ENCODE results near the gene SLC2A3.
"Not testable (repeated sequence)": the region's sequence is repeated elsewhere in the genome, so short reads cannot be mapped to it uniquely, and the experiment has no call there.

SLC2A3 gene

DNA sequence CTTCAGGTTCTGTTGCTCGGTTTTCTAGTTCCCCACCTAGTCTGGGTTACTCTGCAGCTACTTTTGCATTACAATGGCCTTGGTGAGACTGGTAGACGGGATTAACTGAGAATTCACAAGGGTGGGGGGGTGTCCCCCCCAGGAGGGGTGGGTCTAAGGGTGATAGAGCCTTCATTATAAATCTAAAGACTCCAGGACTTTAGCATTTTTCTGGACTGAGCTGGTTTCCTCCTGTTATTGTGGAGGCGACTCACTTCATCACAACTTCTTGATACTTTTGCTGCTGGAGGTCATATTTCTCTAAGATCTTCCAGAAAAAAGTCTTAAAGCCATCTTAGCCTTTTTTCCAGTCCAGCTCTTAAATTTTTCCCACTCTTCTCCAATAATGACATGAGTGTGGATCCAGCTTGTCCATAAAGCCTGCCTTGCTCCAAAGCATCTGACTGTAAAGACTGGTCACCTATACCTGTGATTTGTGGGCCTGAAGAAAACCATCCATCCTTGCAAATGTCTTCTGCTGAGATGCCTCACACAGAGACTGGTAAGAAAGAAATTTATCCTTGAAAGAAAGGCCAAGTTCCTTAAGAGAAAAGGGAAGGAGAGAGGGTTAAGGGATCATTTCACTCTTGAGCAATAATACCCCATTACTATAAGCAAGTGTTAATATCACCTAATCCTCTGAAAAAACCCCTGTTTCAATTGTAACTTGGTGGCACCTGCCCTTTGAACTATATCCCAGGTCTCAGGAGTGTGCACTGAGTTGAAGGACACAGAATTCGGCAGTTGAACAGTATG is 43.6 kb downstream of the SLC2A3 start:
- no peak for DNase-seq (ENCODE audit: low read depth)
- TF ChIP-seq, protein P1, sequence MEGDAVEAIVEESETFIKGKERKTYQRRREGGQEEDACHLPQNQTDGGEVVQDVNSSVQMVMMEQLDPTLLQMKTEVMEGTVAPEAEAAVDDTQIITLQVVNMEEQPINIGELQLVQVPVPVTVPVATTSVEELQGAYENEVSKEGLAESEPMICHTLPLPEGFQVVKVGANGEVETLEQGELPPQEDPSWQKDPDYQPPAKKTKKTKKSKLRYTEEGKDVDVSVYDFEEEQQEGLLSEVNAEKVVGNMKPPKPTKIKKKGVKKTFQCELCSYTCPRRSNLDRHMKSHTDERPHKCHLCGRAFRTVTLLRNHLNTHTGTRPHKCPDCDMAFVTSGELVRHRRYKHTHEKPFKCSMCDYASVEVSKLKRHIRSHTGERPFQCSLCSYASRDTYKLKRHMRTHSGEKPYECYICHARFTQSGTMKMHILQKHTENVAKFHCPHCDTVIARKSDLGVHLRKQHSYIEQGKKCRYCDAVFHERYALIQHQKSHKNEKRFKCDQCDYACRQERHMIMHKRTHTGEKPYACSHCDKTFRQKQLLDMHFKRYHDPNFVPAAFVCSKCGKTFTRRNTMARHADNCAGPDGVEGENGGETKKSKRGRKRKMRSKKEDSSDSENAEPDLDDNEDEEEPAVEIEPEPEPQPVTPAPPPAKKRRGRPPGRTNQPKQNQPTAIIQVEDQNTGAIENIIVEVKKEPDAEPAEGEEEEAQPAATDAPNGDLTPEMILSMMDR (conservative IDR thresholded peaks at IDR 0.05; ENCODE audit: control insufficient read depth, insufficient read depth, low read depth, low read length): no peak
- H3K4me3 ChIP-seq (ENCODE audit: control insufficient read depth, low read depth, low read length): no peak overlapping the region

DNA sequence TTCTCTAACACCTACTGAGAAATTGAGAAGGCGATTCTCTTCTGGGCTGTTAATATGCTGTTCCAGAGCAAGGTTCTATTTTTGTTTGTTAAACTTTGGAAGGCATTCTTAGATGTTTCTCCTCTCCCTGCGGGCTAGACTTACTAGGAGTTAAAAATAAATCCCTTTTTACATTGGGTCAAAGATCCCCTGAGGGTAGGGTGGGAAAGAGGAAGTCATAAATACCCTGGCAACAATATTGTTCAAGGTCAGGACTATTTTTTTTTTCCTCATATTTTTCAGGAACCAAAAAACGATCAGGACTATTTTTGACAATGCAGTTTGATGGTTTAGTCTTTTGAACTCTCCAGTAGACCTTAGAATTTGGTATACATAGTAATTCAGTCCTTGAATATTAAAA is 51.3 kb downstream of the SLC2A3 start:
- TF ChIP-seq, protein P1 (conservative IDR thresholded peaks at IDR 0.05; ENCODE audit: control insufficient read depth, insufficient read depth, low read depth, low read length): no peak
- no peak overlapping the region for H3K4me3 ChIP-seq (ENCODE audit: control insufficient read depth, low read depth, low read length)
- DNase-seq (ENCODE audit: low read depth): no peak

DNA sequence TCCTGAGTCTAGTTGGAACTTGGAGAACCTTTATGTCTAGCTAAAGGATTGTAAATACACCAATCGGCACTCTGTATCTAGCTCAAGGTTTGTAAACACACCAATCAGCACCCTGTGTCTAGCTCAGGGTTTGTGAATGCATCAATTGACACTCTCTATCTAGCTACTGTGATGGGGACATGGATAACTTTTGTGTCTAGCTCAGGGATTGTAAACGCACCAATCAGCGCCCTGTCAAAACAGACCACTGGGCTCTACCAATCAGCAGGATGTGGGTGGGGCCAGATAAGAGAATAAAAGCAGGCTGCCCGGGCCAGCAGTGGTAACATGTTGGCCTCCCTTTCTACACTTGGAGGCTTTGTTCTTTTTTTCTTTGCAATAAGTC is 54.3 kb downstream of the SLC2A3 start:
- not testable (repeated sequence) for DNase-seq (ENCODE audit: low read depth); H3K4me3 ChIP-seq (ENCODE audit: control insufficient read depth, low read depth, low read length)

DNA sequence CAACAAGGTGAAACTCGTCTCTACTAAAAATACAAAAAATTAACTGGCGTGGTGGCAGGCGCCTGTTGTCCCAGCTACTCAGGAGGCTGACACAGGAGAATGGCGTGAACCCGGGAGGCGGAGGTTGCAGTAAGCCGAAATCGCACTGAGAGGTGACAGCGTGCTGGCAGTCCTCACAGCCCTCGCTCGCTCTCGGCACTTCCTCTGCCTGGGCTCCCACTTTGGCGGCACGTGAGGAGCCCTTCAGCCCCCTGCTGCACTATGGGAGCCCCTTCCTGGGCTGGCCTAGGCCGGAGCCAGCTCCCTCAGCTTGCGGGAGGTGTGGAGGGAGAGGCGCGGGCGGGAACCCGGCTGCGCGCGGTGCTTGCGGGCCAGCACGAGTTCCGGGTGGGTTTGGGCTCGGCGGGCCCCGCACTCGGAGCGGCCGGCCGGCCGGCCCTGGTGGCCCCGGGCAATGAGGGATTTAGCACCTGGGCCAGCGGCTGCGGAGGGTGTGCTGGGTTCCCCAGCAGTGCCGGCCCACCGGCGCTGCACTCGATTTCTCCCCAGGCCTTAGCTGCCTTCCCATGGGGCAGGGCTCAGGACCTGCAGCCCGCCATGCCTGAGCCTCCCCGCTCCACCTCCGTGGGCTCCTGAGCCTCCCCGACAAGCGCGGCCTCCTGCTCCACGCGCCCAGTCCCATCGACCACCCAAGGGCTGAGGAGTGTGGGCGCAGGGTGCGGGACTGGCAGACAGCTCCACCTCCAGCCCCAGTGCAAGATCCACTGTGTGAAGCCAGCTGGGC is 54.8 kb downstream of the SLC2A3 start:
- DNase-seq (ENCODE audit: low read depth); H3K4me3 ChIP-seq (ENCODE audit: control insufficient read depth, low read depth, low read length): not testable (repeated sequence)

DNA sequence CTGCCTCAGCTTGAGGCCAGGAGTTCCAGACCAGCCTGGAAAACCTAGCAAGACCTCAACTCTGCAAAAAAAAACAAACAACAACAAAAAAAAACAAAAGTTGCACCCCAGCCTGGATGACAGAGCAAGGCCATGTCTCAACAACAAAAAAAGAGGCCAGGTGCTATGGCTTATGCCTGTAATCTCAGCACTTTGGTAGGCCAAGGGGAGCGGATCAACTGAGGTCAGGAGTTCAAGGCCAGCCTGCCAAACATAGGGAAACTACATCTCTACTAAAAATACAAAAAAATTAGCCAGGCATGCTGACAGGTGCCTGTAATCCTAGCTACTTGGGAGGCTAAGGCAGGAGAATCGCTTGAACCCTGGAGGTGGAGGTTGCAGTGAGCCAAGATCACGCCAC is 56.7 kb downstream of the SLC2A3 start:
- DNase-seq (ENCODE audit: low read depth): no peak
- TF ChIP-seq, protein P1 (conservative IDR thresholded peaks at IDR 0.05; ENCODE audit: control insufficient read depth, insufficient read depth, low read depth, low read length): no peak
- H3K4me3 ChIP-seq (ENCODE audit: control insufficient read depth, low read depth, low read length): no peak overlapping the region

DNA sequence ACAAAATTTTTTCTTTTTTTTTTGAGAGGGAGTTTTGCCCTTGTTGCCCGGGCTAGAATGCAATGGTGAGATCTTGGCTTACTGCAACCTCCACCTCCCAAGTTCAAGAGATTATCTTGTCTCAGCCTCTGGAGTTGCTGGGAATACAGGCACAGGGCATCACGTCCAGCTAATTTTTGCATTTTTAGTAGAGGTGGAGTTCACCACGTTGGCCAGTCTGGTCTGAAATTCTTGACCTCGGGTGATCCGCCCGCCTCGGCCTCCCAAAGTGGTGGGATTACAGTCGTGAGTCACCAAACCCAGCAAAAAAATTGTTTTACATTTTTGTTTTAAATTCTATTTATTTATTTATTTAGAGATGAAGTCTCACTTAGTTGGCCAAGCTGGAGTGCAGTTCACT is 58.6 kb downstream of the SLC2A3 start:
- TF ChIP-seq, protein P1 (conservative IDR thresholded peaks at IDR 0.05; ENCODE audit: control insufficient read depth, insufficient read depth, low read depth, low read length): no peak
- no peak overlapping the region for H3K4me3 ChIP-seq (ENCODE audit: control insufficient read depth, low read depth, low read length)
- no peak for DNase-seq (ENCODE audit: low read depth)

DNA sequence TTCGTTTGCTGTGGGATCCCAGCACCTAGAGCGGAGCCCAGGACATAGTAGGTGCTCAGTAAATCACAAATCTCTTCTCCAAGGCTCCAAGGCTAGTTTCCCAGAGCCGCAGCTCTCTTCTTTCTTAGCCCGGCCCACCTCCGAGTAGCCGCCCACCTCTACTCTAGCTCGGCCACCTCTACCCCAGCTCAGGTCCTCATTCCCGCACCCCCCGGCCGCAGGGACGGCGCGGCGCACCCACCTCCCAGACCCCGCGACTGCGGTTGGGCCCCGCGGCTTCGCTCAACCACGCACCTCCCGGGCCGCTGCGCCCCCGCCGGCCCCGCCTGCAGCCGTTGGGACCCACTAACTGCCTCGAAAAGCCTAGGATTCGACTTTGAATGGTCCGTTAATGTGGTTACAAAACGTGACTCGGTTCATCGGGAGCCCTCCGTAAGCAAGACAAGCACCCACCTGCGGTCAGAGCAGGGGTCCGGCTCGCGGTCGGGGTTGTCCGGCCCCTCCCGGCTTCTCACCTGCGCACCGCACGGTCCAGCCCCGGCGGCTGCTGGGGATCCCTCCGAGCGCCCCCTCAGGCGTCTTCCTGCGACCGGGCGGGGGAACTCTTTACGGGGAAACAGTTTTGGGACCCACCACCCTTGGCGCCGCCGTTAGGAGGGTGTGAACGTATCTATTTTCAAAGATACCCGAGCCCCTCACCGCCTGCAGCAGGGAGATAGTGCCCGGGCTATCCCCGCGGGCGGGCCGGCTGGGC is 63.2 kb downstream of the SLC2A3 start, which contains the start of gene SLC2A14:
SLC2A14 (minus strand) TSS at position 350 of the 754 bp plus-strand sequence. CDS start 3,035 bp downstream, outside the sequence.
- no peak for DNase-seq (ENCODE audit: low read depth)
- H3K4me3 ChIP-seq (ENCODE audit: control insufficient read depth, low read depth, low read length): peak within 1 kb of the TSS; percentile 26
- TF ChIP-seq, protein P1 (conservative IDR thresholded peaks at IDR 0.05; ENCODE audit: control insufficient read depth, insufficient read depth, low read depth, low read length): no peak
